GM23248 (cell line): ENCODE data around the gene IGSF10.

Source experiments
- EZH2 ChIP-seq: fragments of 200-600 bp; sonication (generic); IDR thresholded peaks from 2 replicates; pipeline ENCODE4 v1.6.1; 2018; ENCODE audit warnings: antibody characterized with exemption, mild to moderate bottlenecking; ENCODE audit not compliant: insufficient read depth, poor library complexity, severe bottlenecking
- EZH2phosphoT487 ChIP-seq: fragments of 200-600 bp; sonication (generic); IDR thresholded peaks from 2 replicates; pipeline ENCODE4 v1.6.1; 2018; ENCODE audit warnings: antibody characterized with exemption, moderate library complexity, mild to moderate bottlenecking, low read depth; ENCODE audit not compliant: insufficient read depth

GRCh38 chr3:151504606-151505005, 43.7 kb upstream of the IGSF10 start:
- TF ChIP-seq EZH2phosphoT487 (no peak), EZH2 (no peak)
